SK-N-SH (cell line): ENCODE measurements around the gene LRTM2. TPM values are rescaled to one million over a fixed set of nuclear protein-coding genes. Genes with fewer than 3 reads are reported as not detected.

Experiments used
- CTCF ChIA-PET: fragments of 300-600, 350-600 bp; formaldehyde crosslinking; extraction: SDS; loops from one replicate; lab custom pipeline; 2021; lab: Yijun Ruan, JAX
- POLR2A ChIA-PET: fragments of 350-600 bp; sonication (Branson Sonifier 250); formaldehyde crosslinking; extraction: SDS; loops from one replicate; lab custom pipeline; 2020; ENCODE audit warnings: antibody characterized with exemption, inconsistent platforms; lab: Yijun Ruan, JAX
- DNase-seq: peaks from one replicate; pipeline ENCODE4 v3.0.0; 2012
- H2AFZ ChIP-seq: fragments of 200-600 bp; sonication (generic); 2 replicates; pipeline ENCODE4 v1.8.1; 2016; ENCODE audit warnings: antibody characterized with exemption, mild to moderate bottlenecking, low read depth
- H3F3A ChIP-seq: fragments of 200-600 bp; sonication (generic); replicated peaks from 2 replicates; pipeline ENCODE3; 2016; ENCODE audit warnings: antibody characterized with exemption, mild to moderate bottlenecking; ENCODE audit not compliant: insufficient read depth
- H3K27ac ChIP-seq, 2 experiments: fragments of 200-500 bp in 1 of 2; fragments of 200-600 bp in 1 of 2; sonication (Bioruptor generic) in 1 of 2; sonication (generic), shearing (Covaris generic) in 1 of 2; 2 replicates each; pipeline versions ENCODE4 v1.5.1 to v1.6.1; 2014 to 2016; ENCODE audit warnings: low read depth in 2 of 2, inconsistent platforms in 1 of 2, low read length in 1 of 2, mild to moderate bottlenecking in 1 of 2, mixed read lengths in 1 of 2
- H3K27me3 ChIP-seq: fragments of 200-600 bp; sonication (generic), shearing (Covaris generic); 2 replicates; pipeline ENCODE4 v1.6.1; 2016; ENCODE audit warnings: mixed run types; ENCODE audit not compliant: insufficient read depth
- H3K36me3 ChIP-seq, 2 experiments: fragments of 200-500 bp in 1 of 2; fragments of 200-600 bp in 1 of 2; sonication (Bioruptor generic) in 1 of 2; sonication (generic) in 1 of 2; replicated peaks in 1 of 2; 2 replicates each; pipeline versions ENCODE3 to v1.5.1; 2014 to 2016; ENCODE audit warnings: low read length in 1 of 2, mild to moderate bottlenecking in 1 of 2; ENCODE audit not compliant: insufficient read depth in 2 of 2, control insufficient read depth in 1 of 2
- H3K4me1 ChIP-seq, 2 experiments: fragments of 200-500 bp in 1 of 2; fragments of 200-600 bp in 1 of 2; sonication (Bioruptor generic) in 1 of 2; sonication (generic), shearing (Covaris generic) in 1 of 2; 2 replicates each; pipeline versions ENCODE4 v1.5.1 to v1.6.1; 2014 to 2016; ENCODE audit warnings: low read depth in 1 of 2, low read length in 1 of 2, mixed run types in 1 of 2; ENCODE audit not compliant: insufficient read depth in 2 of 2, control insufficient read depth in 1 of 2
- H3K4me2 ChIP-seq: fragments of 200-600 bp; sonication (generic), shearing (Covaris generic); 2 replicates; pipeline ENCODE4 v1.6.1; 2017; ENCODE audit warnings: mixed run types
- H3K4me3 ChIP-seq, 2 experiments: fragments of 200-500 bp in 1 of 2; fragments of 200-600 bp in 1 of 2; sonication (Bioruptor generic) in 1 of 2; sonication (generic), shearing (Covaris generic) in 1 of 2; 2 replicates each; pipeline versions ENCODE4 v1.5.1 to v1.8.1; 2014 to 2016; ENCODE audit warnings: low read depth in 2 of 2, inconsistent platforms in 1 of 2, low read length in 1 of 2, mild to moderate bottlenecking in 1 of 2, mixed read lengths in 1 of 2, moderate library complexity in 1 of 2
- H3K79me2 ChIP-seq: fragments of 200-600 bp; sonication (generic); 2 replicates; pipeline ENCODE4 v1.8.1; 2017; ENCODE audit warnings: mild to moderate bottlenecking; ENCODE audit not compliant: insufficient read depth
- H3K9ac ChIP-seq: fragments of 200-600 bp; sonication (generic); 2 replicates; pipeline ENCODE4 v1.6.1; 2017; ENCODE audit warnings: mixed run types
- H3K9me2 ChIP-seq: fragments of 200-600 bp; sonication (generic); 2 replicates; pipeline ENCODE4 v1.6.1; 2017; ENCODE audit warnings: mixed run types
- H3K9me3 ChIP-seq: fragments of 200-600 bp; sonication (generic); 2 replicates; pipeline ENCODE4 v1.6.1; 2017; ENCODE audit warnings: mixed run types, mild to moderate bottlenecking, moderate library complexity
- H4K20me1 ChIP-seq: fragments of 200-600 bp; sonication (generic); 2 replicates; pipeline ENCODE4 v1.6.1; 2017; ENCODE audit warnings: mild to moderate bottlenecking, mixed run types; ENCODE audit not compliant: insufficient read depth
- CHD2 ChIP-seq: fragments of 150-350 bp; IDR thresholded peaks from 2 replicates; pipeline ENCODE4 v1.6.1; 2018; ENCODE audit warnings: low read length; ENCODE audit not compliant: partially characterized antibody
- FOSL2 ChIP-seq: IDR thresholded peaks from 2 replicates; pipeline ENCODE4 v1.4.0; 2012; ENCODE audit warnings: low read depth, mild to moderate bottlenecking, moderate library complexity, borderline replicate concordance
- JUND ChIP-seq: IDR thresholded peaks from 2 replicates; pipeline ENCODE4 v1.4.0; 2012
- MXI1 ChIP-seq: IDR thresholded peaks from 2 replicates; pipeline ENCODE4 v1.6.1; 2012; ENCODE audit warnings: mild to moderate bottlenecking, low read depth, low read length, improper control_type of control experiment
- NFIC ChIP-seq: IDR thresholded peaks from 2 replicates; pipeline ENCODE4 v1.4.0; 2012; ENCODE audit warnings: borderline replicate concordance
- NRF1 ChIP-seq: IDR thresholded peaks from 2 replicates; pipeline ENCODE4 v1.6.1; 2012; ENCODE audit warnings: low read depth, mild to moderate bottlenecking, low read length
- PBX3 ChIP-seq: IDR thresholded peaks from 2 replicates; pipeline ENCODE4; 2012
- RAD21 ChIP-seq: IDR thresholded peaks from 2 replicates; pipeline ENCODE4 v1.6.1; 2012; ENCODE audit warnings: mild to moderate bottlenecking, low read length
- REST ChIP-seq: IDR thresholded peaks from 2 replicates; pipeline ENCODE4 v1.6.1; 2012; ENCODE audit warnings: mild to moderate bottlenecking, low read depth, low read length, moderate library complexity
- RFX5 ChIP-seq: IDR thresholded peaks from 2 replicates; pipeline ENCODE4 v1.6.1; 2012; ENCODE audit warnings: mild to moderate bottlenecking, improper control_type of control experiment, low read length
- RXRA ChIP-seq: IDR thresholded peaks from 2 replicates; pipeline ENCODE4 v1.4.0; 2012; ENCODE audit warnings: low read depth, mild to moderate bottlenecking, borderline replicate concordance
- TCF12 ChIP-seq: IDR thresholded peaks from 2 replicates; pipeline ENCODE4 v1.4.0; 2012
- YY1 ChIP-seq: IDR thresholded peaks from 2 replicates; pipeline ENCODE4 v1.4.0; 2012; ENCODE audit warnings: low read depth, mild to moderate bottlenecking
- ZBTB33 ChIP-seq: IDR thresholded peaks from 2 replicates; pipeline ENCODE4 v1.4.0; 2012; ENCODE audit warnings: low read depth, borderline replicate concordance
- WGBS: methylation state at CpG from one replicate; pipeline ENCODE4 v1.1.6; 2017; ENCODE audit warnings: low lambda C conversion rate; 5-methylcytosine and 5-hydroxymethylcytosine counted together
- polyA plus RNA-seq, 3 experiments: library from polyadenylated mRNA; depleted of rRNA; stranded (reverse); fragments of >200 nt; gene quantifications; 2 replicates each; pipeline ENCODE4 v1.2.3, GENCODE V29; 2012
- TF ChIP-seq, protein P1 (sequence below): fragments of 150-350 bp; IDR thresholded peaks from 2 replicates; pipeline ENCODE4 v1.6.1; 2017; ENCODE audit warnings: antibody characterized with exemption, low read length, low read depth, borderline replicate concordance

LRTM2 gene
- polyA plus RNA-seq, 1 of the 3 experiments (the other 2 are of a cell fraction) = not detected

DNA sequence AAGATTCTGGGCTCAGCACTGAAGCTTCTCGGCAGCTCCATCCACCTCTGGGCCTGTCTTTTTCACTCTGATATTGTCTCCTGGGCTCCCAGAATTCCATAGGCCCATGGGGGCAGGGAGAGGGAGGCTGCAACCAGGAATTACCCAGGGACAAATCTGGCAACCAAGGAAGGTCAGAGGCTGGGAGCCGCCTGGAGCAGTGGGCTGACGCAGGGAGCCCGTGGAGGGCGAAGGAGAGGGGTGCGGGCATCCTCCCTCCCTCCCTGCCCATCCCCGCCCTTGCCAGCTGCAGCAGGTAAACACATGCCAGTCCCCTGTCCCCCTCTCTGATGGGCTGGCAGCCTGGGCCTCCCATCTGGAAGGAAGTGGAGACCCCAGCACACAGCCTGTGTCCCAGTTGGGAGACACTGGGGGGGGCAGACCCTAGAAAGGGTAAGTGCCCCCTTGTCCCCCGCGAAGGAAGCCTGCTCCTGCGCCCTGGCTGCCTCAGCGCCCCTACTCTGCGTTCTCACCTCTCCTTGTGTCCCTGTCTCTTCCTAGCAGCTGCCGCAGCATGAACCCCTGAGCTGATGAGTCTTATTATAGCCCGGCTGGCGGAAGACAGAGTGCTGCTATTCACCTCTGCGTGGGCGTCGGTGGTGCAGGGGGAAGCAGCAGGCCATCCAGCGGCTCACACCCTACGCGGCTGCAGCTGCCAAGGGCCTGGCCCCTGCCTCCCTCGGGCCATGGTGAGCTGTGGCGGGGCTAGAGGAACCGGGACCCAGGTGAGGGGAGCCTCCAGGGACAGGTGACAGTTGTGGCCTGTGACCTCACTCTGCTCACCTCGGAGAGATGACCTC lies 6.7 kb downstream of the LRTM2 start (continued):
- TF ChIP-seq, protein P1, sequence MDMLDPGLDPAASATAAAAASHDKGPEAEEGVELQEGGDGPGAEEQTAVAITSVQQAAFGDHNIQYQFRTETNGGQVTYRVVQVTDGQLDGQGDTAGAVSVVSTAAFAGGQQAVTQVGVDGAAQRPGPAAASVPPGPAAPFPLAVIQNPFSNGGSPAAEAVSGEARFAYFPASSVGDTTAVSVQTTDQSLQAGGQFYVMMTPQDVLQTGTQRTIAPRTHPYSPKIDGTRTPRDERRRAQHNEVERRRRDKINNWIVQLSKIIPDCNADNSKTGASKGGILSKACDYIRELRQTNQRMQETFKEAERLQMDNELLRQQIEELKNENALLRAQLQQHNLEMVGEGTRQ = no peak
- no peak for TF ChIP-seq JUND
- TF ChIP-seq, all 33 proteins: peak for 0

DNA sequence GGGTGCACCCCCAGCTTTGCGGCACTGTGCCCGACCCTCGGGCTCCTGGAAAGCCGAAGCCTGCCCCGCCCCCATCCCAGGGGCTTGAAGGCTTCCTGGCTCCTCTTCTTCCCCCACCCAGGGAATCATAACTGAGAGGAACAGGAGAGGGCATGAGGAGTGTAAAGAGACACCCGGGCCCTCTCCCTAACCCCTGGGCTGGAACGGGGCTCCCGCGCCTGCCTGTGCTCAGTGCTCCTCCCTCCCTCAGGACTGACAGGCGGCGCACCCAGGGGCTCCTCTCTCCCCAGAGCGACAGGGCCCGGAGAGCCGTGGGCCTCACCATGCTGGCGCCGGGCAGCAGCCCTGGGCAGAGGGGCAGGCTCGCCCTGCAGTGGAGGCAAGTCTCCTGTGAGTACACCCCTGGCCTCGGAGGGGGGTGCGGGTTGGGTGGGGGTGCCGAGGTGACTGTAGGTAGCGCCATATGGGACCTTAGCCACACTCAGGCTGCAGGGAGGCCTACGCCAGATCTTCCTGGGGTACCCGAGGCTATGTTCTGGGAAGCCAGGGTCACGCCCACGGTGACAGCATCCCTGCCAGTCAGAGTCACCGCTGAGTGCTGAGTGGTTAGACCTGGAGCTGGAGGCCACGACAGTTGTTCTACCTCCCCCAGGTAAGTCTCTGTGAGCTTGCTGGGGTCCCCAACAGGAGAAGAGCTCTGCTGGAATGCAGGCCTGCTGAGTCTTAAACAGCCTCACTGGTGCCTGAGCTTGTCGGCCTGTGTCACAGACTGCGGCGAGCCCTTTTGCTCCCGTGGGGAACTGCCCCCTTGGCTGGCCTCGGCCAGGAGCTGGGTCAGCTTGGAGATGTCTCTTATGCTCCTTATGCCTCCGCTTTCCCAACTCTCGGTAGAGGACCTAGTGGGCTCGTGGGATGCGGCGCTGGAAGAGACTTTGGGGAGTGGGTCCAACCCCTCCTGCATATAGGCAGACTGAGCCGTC lies 7.8 kb downstream of the LRTM2 start:
- Histone ChIP-seq H3K27ac (no peak overlapping the region), H3K27me3 (no peaks in the 10 kb centered on the region), H3K9ac (no peak overlapping the region), H3F3A (no peaks in the 10 kb centered on the region), H3K9me2 (no peaks in the 10 kb centered on the region), H3K4me3 (no peak overlapping the region)
- ChIA-PET POLR2A (no interaction called here), CTCF (interaction anchor here (0.7 to 3.1 kb wide), 4 partner anchors 8 to 112 kb away, joined by 3 to 13 read pairs (median 4); partner anchors contain the start of gene LRTM2)
- WGBS = 75% methylated on average over 22 of the region's 38 CpGs
- TF ChIP-seq ZBTB33 (no peak), CHD2 (no peak), TCF12 (no peak), YY1 (no peak), RXRA (no peak), RAD21 (no peak), FOSL2 (no peak), PBX3 (no peak), NRF1 (no peak), RFX5 (no peak), NFIC (no peak), REST (no peak), MXI1 (no peak)
- TF ChIP-seq, protein P1 = no peak
- TF ChIP-seq, all 33 proteins: peak for 0
- Histone ChIP-seq H3K4me2 (no peak overlapping the region), H3K4me1 (peaks cover 0 to 66% of the 10 kb centered on the region in 2 experiments; a peak in 2 of 4 replicates), H3K79me2 (no peaks in the 10 kb centered on the region), H3K9me3 (no peaks in the 10 kb centered on the region), H3K36me3 (no peaks in the 10 kb centered on the region), H2AFZ (no peak overlapping the region), H4K20me1 (no peaks in the 10 kb centered on the region)
- DNase-seq = no peak
